Heart left ventricle (tissue), 16 donors: ENCODE data around the gene EFNB1. TPM values are rescaled to one million over a fixed set of nuclear protein-coding genes. Genes with fewer than 3 reads are reported as not detected.
A peak's percentile ranks its signal among the peaks of the same experiment; 100 is the strongest.

Experiments used
- ATAC-seq, 4 donors: fragments of 200-7000 bp; cut with Tn5 transposase; one replicate each; pipeline ENCODE4 v1.9.1; 2020 to 2022; ENCODE audit warnings: moderate library complexity in 4 of 4, mild to moderate bottlenecking in 3 of 4, moderate number of reproducible peaks in 1 of 4
- DNase-seq, 5 donors: peaks; one replicate each; pipeline ENCODE4 v3.0.0-alpha.2; 2020
- H3K27ac ChIP-seq, 12 donors: fragments of 200-600 bp; sonication (generic) in 4 of 12; one replicate each; pipeline versions ENCODE4 v1.5.0 to v1.8.0; 2016 to 2022; ENCODE audit warnings: mild to moderate bottlenecking in 2 of 12
- H3K27me3 ChIP-seq, 9 donors: fragments of 200-600 bp; sonication (generic) in 2 of 9; one replicate each; pipeline versions ENCODE4 v1.5.1 to v1.8.0; 2016 to 2022; ENCODE audit warnings: mild to moderate bottlenecking in 3 of 9
- H3K36me3 ChIP-seq, 9 donors: fragments of 200-600 bp; sonication (generic) in 2 of 9; one replicate each; pipeline versions ENCODE4 v1.5.0 to v1.8.0; 2018 to 2022; ENCODE audit warnings: mild to moderate bottlenecking in 2 of 9
- H3K4me1 ChIP-seq, 12 donors: fragments of 200-600 bp; sonication (generic) in 4 of 12; one replicate each; pipeline versions ENCODE4 v1.5.0 to v1.8.0; 2016 to 2022; ENCODE audit warnings: mild to moderate bottlenecking in 3 of 12
- H3K4me3 ChIP-seq, 12 donors: fragments of 200-600 bp; sonication (generic) in 4 of 12; one replicate each; pipeline versions ENCODE4 v1.5.0 to v1.8.0; 2017 to 2022; ENCODE audit warnings: mild to moderate bottlenecking in 9 of 12, moderate library complexity in 4 of 12
- H3K9me3 ChIP-seq, 12 donors: fragments of 200-600 bp; sonication (generic) in 4 of 12; one replicate each; pipeline versions ENCODE4 v1.5.0 to v1.8.0; 2016 to 2022; ENCODE audit warnings: mild to moderate bottlenecking in 1 of 12
- POLR2A ChIP-seq, 2 donors: fragments of 450-650 bp; IDR thresholded peaks; one replicate each; pipeline ENCODE4 v1.6.1; 2017; ENCODE audit warnings: antibody characterized with exemption in 2 of 2, mild to moderate bottlenecking in 2 of 2, moderate library complexity in 2 of 2
- WGBS, 4 donors: extraction: QIAGEN DNeasy Blood & Tissue Kit in 2 of 4; methylation state at CpG; one replicate each; pipeline versions ENCODE4 v1.1.5 to v1.1.7; 2013 to 2018; 5-methylcytosine and 5-hydroxymethylcytosine counted together
- intact Hi-C, 10 donors: fragments of 100-400 bp; cut with DNase I; formaldehyde crosslinking; loops; one replicate each; pipeline versions ENCODE4 v1.11.1 to v1.14.2; 2022
- polyA plus RNA-seq, 2 donors: library from polyadenylated mRNA; stranded (reverse); fragments of 200-250 nt; gene quantifications; one replicate each; pipeline ENCODE4 v1.2.3, GENCODE V29; 2013
- total RNA-seq, 9 donors: library from RNA; depleted of rRNA in 2 of 9; stranded (reverse); fragments of >200 nt in 2 of 9; fragmentation: NEBNext Ultra II Directional in 3 of 9; extraction: Animal tissue kit (Norgen Biotek cat#: 25700) in 3 of 9; gene quantifications; one replicate each; pipeline versions ENCODE4 v1.1.0 to v1.2.4, GENCODE V29; 2016 to 2023
- TF ChIP-seq, protein P1 (sequence below), 12 donors: fragments of 200-600 bp; sonication (generic) in 4 of 12; IDR thresholded peaks; one replicate each; pipeline versions ENCODE4 v1.5.0 to v1.8.0; 2018 to 2022; ENCODE audit warnings: antibody characterized with exemption in 12 of 12, mild to moderate bottlenecking in 5 of 12
- donor health status: ischemic (EF 13 %, LVEDD 7.1; RV severe dilation, severe dysfunction).
- donor health status: healthy with polysubstance abuse.
- donor health status: DM: no; HTN: yes; CAD: no.
- donor health status: DM: no; HTN: no; CAD: no.
- donor health status: ischemic (EF 25% LVEDD 6.9; RV normal size, moderate dysfunction).
- donor health status: ischemic (EF 25% LVEDD 5.7; RV mildly dilated, moderate dysfunction).
- donor health status: healthy.
- donor health status: DM: yes; HTN: yes; CAD: no.
- donor health status: ischemic (EF 35%, LVEDD 5.7; RV mildly dilated, moderate dysfunction).
- donor health status: nonischemic (EF 11% LVEDD 7.7; RV severe dilation, severe dysfunction).
- donor health status: DM: yes; HTN: yes; CAD: no.
- donor health status: PGD.
- donor health status: ischemic (EF 29% LVEDD 5.4; RV normal size, mild dysfunction).
- donor health status: nonischemic (EF 23%, LVEDD 6.1; RV moderate dilation, normal function).

EFNB1 gene
- total and polyA plus RNA-seq, 11 donors = 15.9 to 78.8 (median 25.4) TPM

DNA sequence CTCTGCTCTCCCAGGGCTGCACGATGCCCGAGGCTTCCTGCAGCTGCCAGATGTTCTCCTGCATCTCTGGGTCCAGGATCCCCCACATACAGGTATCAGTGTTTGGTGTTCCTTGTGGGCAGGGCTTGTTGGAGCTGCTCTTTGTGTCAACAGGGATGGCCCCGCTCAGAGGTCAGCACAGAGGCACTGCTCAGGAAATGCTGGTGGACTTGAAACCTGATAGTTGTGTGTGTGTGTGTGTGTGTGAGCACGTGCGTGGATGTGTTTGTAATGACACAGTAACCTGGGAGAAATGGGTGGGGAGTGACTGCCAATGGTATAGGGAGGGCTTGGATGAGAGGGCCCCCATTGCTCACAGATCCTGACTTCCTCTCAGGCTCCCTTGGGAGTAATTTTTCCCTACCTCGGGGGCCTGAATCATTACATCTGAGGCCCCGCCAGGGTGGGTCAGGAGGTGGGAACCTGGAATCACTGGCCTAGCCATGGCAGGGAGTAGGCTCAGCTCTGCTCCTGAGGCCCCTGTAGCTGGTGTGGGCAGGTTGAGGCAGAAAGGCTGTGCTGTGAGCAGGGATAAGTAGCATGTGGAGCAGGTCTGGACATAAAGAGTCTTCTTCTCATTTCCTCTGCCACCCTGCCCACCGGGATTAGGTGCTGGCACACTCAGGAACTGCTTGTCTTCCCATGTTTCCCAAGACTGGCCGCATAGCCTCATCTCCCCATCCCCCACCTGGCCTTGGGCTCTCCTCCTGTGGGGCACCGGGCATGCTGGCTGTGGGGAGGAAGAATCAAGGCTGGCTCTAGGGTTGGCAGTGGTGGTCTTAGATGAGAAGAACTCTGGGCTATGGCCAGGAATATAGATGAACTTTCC lies 2.5 kb upstream of the EFNB1 start:
- no peak for TF ChIP-seq POLR2A (IDR thresholded peaks at IDR 0.05)
- TF ChIP-seq, protein P1, sequence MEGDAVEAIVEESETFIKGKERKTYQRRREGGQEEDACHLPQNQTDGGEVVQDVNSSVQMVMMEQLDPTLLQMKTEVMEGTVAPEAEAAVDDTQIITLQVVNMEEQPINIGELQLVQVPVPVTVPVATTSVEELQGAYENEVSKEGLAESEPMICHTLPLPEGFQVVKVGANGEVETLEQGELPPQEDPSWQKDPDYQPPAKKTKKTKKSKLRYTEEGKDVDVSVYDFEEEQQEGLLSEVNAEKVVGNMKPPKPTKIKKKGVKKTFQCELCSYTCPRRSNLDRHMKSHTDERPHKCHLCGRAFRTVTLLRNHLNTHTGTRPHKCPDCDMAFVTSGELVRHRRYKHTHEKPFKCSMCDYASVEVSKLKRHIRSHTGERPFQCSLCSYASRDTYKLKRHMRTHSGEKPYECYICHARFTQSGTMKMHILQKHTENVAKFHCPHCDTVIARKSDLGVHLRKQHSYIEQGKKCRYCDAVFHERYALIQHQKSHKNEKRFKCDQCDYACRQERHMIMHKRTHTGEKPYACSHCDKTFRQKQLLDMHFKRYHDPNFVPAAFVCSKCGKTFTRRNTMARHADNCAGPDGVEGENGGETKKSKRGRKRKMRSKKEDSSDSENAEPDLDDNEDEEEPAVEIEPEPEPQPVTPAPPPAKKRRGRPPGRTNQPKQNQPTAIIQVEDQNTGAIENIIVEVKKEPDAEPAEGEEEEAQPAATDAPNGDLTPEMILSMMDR (IDR thresholded peaks at IDR 0.05) = no peak
- Histone ChIP-seq H3K4me3 (no peak overlapping the region), H3K9me3 (no peaks in the 10 kb centered on the region), H3K36me3 (no peaks in the 10 kb centered on the region), H3K27me3 (peaks cover 0 to 28% (median 0%) of the 10 kb centered on the region in 9 donors), H3K4me1 (peaks cover 0 to 8% (median 0%) of the 10 kb centered on the region in 12 donors), H3K27ac (no peak overlapping the region)
- ATAC-seq = no peak
- intact Hi-C loops = loop anchor here (2.0 to 10.0 kb wide), 17 partner anchors 71 to 561 kb away; partner anchors contain the start of gene PJA1 (in 2 of the 10)
- DNase-seq = no peak
- WGBS, 4 donors = 63 to 81% (median 72%) methylated on average over 9 to 10 of the region's 10 CpGs

DNA sequence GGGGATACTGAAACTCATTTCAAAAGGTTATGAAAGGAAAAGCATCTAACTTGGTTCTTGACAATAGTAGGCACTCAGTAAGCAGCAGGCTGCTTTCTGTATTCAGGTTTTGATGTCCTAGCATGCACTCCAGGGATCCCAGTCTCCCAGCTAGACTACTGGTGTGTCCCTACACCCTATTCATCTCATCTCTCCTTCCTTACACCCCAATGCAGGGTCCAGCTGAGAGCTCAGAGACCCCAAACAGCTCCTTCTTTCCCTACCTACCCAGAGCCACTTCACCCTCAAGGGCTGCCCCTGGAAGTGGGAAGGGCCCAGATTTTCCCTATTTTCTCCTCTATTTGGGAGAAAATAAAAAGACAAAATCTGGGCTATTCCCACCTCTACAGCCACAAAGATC lies 1.6 kb upstream of the EFNB1 start:
- peaks cover 0 to 28% (median 0%) of the 10 kb centered on the region in 9 donors for H3K27me3 ChIP-seq
- no peak for TF ChIP-seq POLR2A (IDR thresholded peaks at IDR 0.05)
- TF ChIP-seq, protein P1 (IDR thresholded peaks at IDR 0.05) = no peak
- no peaks in the 10 kb centered on the region for H3K36me3 ChIP-seq
- ATAC-seq = no peak
- DNase-seq = no peak
- H3K27ac ChIP-seq = no peak overlapping the region
- intact Hi-C loops = loop anchor here (1.0 to 10.0 kb wide), 18 partner anchors 70 to 560 kb away; partner anchors contain the start of gene PJA1 (in 2 of the 10)
- H3K4me3 ChIP-seq = no peak overlapping the region
- H3K4me1 ChIP-seq = peaks cover 0 to 14% (median under 1%) of the 10 kb centered on the region in 12 donors
- no peaks in the 10 kb centered on the region for H3K9me3 ChIP-seq

DNA sequence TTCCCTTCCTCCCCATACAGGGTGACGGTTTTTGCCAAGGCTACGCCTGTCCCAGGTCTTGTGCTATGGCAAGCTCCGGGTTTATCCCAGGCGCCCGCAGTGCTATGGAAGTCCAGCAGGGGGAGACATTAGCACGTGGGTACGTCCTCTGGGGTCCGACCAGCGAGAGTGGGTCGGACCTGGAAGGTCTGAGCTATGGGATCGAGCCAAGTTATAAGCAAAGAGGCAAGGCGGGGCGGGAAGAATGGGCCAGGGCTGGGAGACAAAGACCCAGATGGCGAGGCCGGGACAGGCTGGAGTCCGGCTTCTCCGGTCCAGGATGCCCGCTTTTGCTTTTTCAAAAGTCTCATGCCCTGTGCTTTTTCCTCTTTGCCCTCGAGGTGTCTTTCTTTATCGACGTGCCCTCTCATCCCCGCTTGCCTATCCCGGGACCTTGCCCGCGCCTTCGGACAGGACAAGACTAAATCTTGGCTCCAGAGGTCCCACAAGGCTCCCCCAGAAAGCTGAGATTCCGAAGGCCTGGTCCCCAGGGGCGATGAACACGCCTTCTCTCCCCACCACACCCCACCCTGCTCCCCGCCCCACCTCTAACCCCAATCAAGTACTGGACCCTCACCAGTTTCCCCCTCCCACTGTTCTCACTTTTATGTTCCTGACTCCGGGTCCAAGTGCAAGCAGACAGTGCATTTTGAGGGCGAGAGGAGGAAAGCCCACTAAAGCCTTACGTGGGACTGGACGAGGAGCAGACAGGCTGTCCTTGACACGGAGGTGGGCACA lies 785 bp upstream of the EFNB1 start:
- DNase-seq = peak; percentile 80 to 89 (median 84)
- Histone ChIP-seq H3K27ac (peak overlapping the region; percentile 16 to 92 (median 84)), H3K9me3 (no peaks in the 10 kb centered on the region), H3K36me3 (no peaks in the 10 kb centered on the region), H3K4me1 (peaks cover 0 to 15% (median 1%) of the 10 kb centered on the region in 12 donors), H3K4me3 (peak overlapping the region in 11 of 12 donors; percentile 16 to 98 (median 83)), H3K27me3 (peaks cover 0 to 28% (median 0%) of the 10 kb centered on the region in 9 donors)
- peak; percentile 57 to 79 (median 65) for ATAC-seq
- TF ChIP-seq POLR2A (IDR thresholded peaks at IDR 0.05) = no peak
- TF ChIP-seq, protein P1 (IDR thresholded peaks at IDR 0.05) = peak; percentile 67 to 92 (median 84)
- 4 to 35% (median 19%) methylated on average over 35 of the region's 35 CpGs for WGBS, 4 donors
- intact Hi-C loops = loop anchor here (1.0 to 10.0 kb wide), 25 partner anchors 67 to 559 kb away; partner anchors contain the start of gene PJA1 (in 2 of the 10)
